Activated CD4-positive, alpha-beta T cell treated with anti-CD3 and anti-CD28 coated beads, Interleukin-2, amount 50 U/mL, for 16 hours (primary cell): Measurements from ENCODE around the gene CTNNA2.

Source experiments
- DNase-seq: peaks from one replicate; pipeline ENCODE4 v3.0.0-alpha.2; 2020

CTNNA2 gene

GRCh38 chr2:80363330-80363729, 850.5 kb downstream of the CTNNA2 start:
- DNase-seq, result no peak

- DNase-seq, result no peak
These were observed 851.0 kb downstream of the CTNNA2 start for GRCh38 chr2:80363791-80364349.

GRCh38 chr2:80364524-80365212, 851.8 kb downstream of the CTNNA2 start:
- DNase-seq, result no peak

- DNase-seq, result no peak
These were observed 852.9 kb downstream of the CTNNA2 start for GRCh38 chr2:80365762-80366161.

- DNase-seq, result no peak
These were observed 857.6 kb downstream of the CTNNA2 start for GRCh38 chr2:80370375-80371009.

GRCh38 chr2:80374105-80374504, 861.3 kb downstream of the CTNNA2 start:
- no peak for DNase-seq

- no peak for DNase-seq
These were observed 864.2 kb downstream of the CTNNA2 start for GRCh38 chr2:80377071-80377470.

- no peak for DNase-seq
These were observed 867.9 kb downstream of the CTNNA2 start for GRCh38 chr2:80380736-80381135.

- no peak for DNase-seq
These were observed 868.8 kb downstream of the CTNNA2 start for GRCh38 chr2:80381666-80382065.

- no peak for DNase-seq
These were observed 879.6 kb downstream of the CTNNA2 start for GRCh38 chr2:80392441-80392840.

GRCh38 chr2:80393991-80394390, 881.1 kb downstream of the CTNNA2 start:
- DNase-seq, result no peak

- no peak for DNase-seq
These were observed 882.4 kb downstream of the CTNNA2 start for GRCh38 chr2:80395251-80395650.

- no peak for DNase-seq
These were observed 883.4 kb downstream of the CTNNA2 start for GRCh38 chr2:80396276-80396675.

- no peak for DNase-seq
These were observed 890.2 kb downstream of the CTNNA2 start for GRCh38 chr2:80403081-80403480.

GRCh38 chr2:80407377-80407776, 894.5 kb downstream of the CTNNA2 start:
- DNase-seq, result no peak

GRCh38 chr2:80410346-80410745, 897.5 kb downstream of the CTNNA2 start:
- DNase-seq, result no peak

GRCh38 chr2:80413136-80413535, 900.3 kb downstream of the CTNNA2 start:
- DNase-seq, result no peak

GRCh38 chr2:80417737-80418136, 904.9 kb downstream of the CTNNA2 start:
- DNase-seq, result no peak

- no peak for DNase-seq
These were observed 907.8 kb downstream of the CTNNA2 start for GRCh38 chr2:80420530-80421208.

- DNase-seq, result no peak
These were observed 916.4 kb downstream of the CTNNA2 start for GRCh38 chr2:80429251-80429650.

- DNase-seq, result no peak
These were observed 925.1 kb downstream of the CTNNA2 start for GRCh38 chr2:80437959-80438358.

- DNase-seq, result no peak
These were observed 925.8 kb downstream of the CTNNA2 start for GRCh38 chr2:80438686-80439085.

- no peak for DNase-seq
These were observed 941.8 kb downstream of the CTNNA2 start for GRCh38 chr2:80454628-80455027.

- no peak for DNase-seq
These were observed 946.2 kb downstream of the CTNNA2 start for GRCh38 chr2:80459028-80459427.
